Measurements from ENCODE around the gene UHRF1. TPM values are rescaled to one million over a fixed set of nuclear protein-coding genes. Genes with fewer than 3 reads are reported as not detected.

Gene UHRF1
- total and polyA plus RNA-seq, 2 of the 13 experiments (the other 11 are each of a cell fraction or from before 2014, with no cell fraction given), result 6.8 to 78.4 TPM

- TF ChIP-seq, protein P1, sequence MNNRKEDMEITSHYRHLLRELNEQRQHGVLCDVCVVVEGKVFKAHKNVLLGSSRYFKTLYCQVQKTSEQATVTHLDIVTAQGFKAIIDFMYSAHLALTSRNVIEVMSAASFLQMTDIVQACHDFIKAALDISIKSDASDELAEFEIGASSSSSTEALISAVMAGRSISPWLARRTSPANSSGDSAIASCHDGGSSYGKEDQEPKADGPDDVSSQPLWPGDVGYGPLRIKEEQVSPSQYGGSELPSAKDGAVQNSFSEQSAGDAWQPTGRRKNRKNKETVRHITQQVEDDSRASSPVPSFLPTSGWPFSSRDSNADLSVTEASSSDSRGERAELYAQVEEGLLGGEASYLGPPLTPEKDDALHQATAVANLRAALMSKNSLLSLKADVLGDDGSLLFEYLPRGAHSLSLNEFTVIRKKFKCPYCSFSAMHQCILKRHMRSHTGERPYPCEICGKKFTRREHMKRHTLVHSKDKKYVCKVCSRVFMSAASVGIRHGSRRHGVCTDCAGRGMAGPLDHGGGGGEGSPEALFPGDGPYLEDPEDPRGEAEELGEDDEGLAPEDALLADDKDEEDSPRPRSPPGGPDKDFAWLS (CRISPR knock-in tag; IDR thresholded peaks at IDR 0.05; ENCODE audit: borderline replicate concordance), result no peak
- TF ChIP-seq TAF15 (IDR thresholded peaks at IDR 0.05; ENCODE audit: low read depth, low read length, poor library complexity, severe bottlenecking) (peak; percentile 58), RXRB (CRISPR knock-in tag; IDR thresholded peaks at IDR 0.05; ENCODE audit: borderline replicate concordance) (peak; percentile 42; the same call in 1 of the 2 replicates), FOXC1 (CRISPR knock-in tag; IDR thresholded peaks at IDR 0.05; ENCODE audit: borderline replicate concordance) (no peak), HOMEZ (CRISPR knock-in tag; IDR thresholded peaks at IDR 0.05; ENCODE audit: low read depth) (no peak), ZNF333 (CRISPR knock-in tag; IDR thresholded peaks at IDR 0.05; ENCODE audit: borderline replicate concordance) (no peak), ZNF234 (CRISPR knock-in tag; conservative IDR thresholded peaks at IDR 0.05) (no peak), WIZ (CRISPR knock-in tag; IDR thresholded peaks at IDR 0.05) (0 out of 2 replicates have a peak, but pooled peaks have one; percentile 15), HBP1 (CRISPR knock-in tag; IDR thresholded peaks at IDR 0.05; ENCODE audit: low read depth) (no peak), ARHGAP35 (CRISPR knock-in tag; IDR thresholded peaks at IDR 0.05; ENCODE audit: borderline replicate concordance) (no peak), ZNF660 (CRISPR knock-in tag; IDR thresholded peaks at IDR 0.05; ENCODE audit: borderline replicate concordance, low read depth) (no peak), ZNF557 (CRISPR knock-in tag; IDR thresholded peaks at IDR 0.05) (no peak), ZNF264 (CRISPR knock-in tag; IDR thresholded peaks at IDR 0.05) (no peak), ZBTB44 (CRISPR knock-in tag; IDR thresholded peaks at IDR 0.05) (0 out of 2 replicates have a peak, but pooled peaks have one; percentile 29), ZMAT3 (CRISPR knock-in tag; conservative IDR thresholded peaks at IDR 0.05) (0 out of 2 replicates have a peak, but pooled peaks have one; percentile 29), ZNF670 (CRISPR knock-in tag; IDR thresholded peaks at IDR 0.05; ENCODE audit: borderline replicate concordance) (peak; percentile 31; the same call in 1 of the 2 replicates), TEAD2 (CRISPR knock-in tag; IDR thresholded peaks at IDR 0.05) (no peak), KLF12 (CRISPR knock-in tag; IDR thresholded peaks at IDR 0.05; ENCODE audit: borderline replicate concordance) (no peak)
- TF ChIP-seq, protein P2, sequence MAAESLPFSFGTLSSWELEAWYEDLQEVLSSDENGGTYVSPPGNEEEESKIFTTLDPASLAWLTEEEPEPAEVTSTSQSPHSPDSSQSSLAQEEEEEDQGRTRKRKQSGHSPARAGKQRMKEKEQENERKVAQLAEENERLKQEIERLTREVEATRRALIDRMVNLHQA (CRISPR knock-in tag; IDR thresholded peaks at IDR 0.05), result no peak
- TF ChIP-seq, protein P3, sequence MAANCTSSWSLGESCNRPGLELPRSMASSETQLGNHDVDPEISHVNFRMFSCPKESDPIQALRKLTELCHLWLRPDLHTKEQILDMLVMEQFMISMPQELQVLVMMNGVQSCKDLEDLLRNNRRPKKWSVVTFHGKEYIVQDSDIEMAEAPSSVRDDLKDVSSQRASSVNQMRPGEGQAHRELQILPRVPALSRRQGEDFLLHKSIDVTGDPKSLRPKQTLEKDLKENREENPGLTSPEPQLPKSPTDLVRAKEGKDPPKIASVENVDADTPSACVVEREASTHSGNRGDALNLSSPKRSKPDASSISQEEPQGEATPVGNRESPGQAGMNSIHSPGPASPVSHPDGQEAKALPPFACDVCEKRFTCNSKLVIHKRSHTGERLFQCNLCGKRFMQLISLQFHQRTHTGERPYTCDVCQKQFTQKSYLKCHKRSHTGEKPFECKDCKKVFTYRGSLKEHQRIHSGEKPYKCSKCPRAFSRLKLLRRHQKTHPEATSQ (CRISPR knock-in tag; IDR thresholded peaks at IDR 0.05; ENCODE audit: borderline replicate concordance), result 0 out of 2 replicates have a peak, but pooled peaks have one; percentile 32
Measured at GRCh38 chr19:4867534-4868285, 41.6 kb upstream of the UHRF1 start, which contains the start of gene PLIN3 (continued).
